Activated T-cell treated with anti-CD3 and anti-CD28 coated beads for 24 hours (primary cell): Measurements from ENCODE around the gene DNAJA4.

Source experiments
- DNase-seq: peaks from one replicate; pipeline ENCODE4 v3.0.0-alpha.2; 2020; ENCODE audit warnings: low read depth

Gene DNAJA4

GRCh38 chr15:78280319-78281072 lies 16.1 kb downstream of the DNAJA4 start:
- DNase-seq, result no peak

- no peak for DNase-seq
Observed at GRCh38 chr15:78282324-78282723, 18.0 kb downstream of the DNAJA4 start.

- no peak for DNase-seq
Observed at GRCh38 chr15:78284758-78285157, 20.4 kb downstream of the DNAJA4 start.

- DNase-seq, result no peak
Observed at GRCh38 chr15:78290222-78290621, 25.9 kb downstream of the DNAJA4 start.

- DNase-seq, result no peak
Observed at GRCh38 chr15:78291052-78291451, 26.7 kb downstream of the DNAJA4 start.

- no peak for DNase-seq
Observed at GRCh38 chr15:78291698-78292097, 27.3 kb downstream of the DNAJA4 start.

GRCh38 chr15:78292219-78292618 lies 27.9 kb downstream of the DNAJA4 start:
- no peak for DNase-seq

GRCh38 chr15:78299101-78299930 lies 35.0 kb downstream of the DNAJA4 start, which contains the start of gene SKIC8:
SKIC8 (minus strand) TSS chr15:78299609; CDS start chr15:78295686, 3,923 bp downstream.
- DNase-seq, result peak; percentile 89

- no peak for DNase-seq
Observed at GRCh38 chr15:78301326-78301725, 37.0 kb downstream of the DNAJA4 start.

- no peak for DNase-seq
Observed at GRCh38 chr15:78301828-78302227, 37.5 kb downstream of the DNAJA4 start.

GRCh38 chr15:78302579-78303312 lies 38.4 kb downstream of the DNAJA4 start:
- DNase-seq, result no peak

- DNase-seq, result no peak
Observed at GRCh38 chr15:78304216-78305066, 40.1 kb downstream of the DNAJA4 start.

GRCh38 chr15:78306176-78306774 lies 41.9 kb downstream of the DNAJA4 start:
- DNase-seq, result no peak

- DNase-seq, result no peak
Observed at GRCh38 chr15:78307976-78308375, 43.6 kb downstream of the DNAJA4 start.

- peak; percentile 29 for DNase-seq
Observed at GRCh38 chr15:78308422-78309032, 44.2 kb downstream of the DNAJA4 start.

GRCh38 chr15:78311292-78311691 lies 46.9 kb downstream of the DNAJA4 start:
- no peak for DNase-seq

GRCh38 chr15:78312536-78312935 lies 48.2 kb downstream of the DNAJA4 start:
- DNase-seq, result no peak

- no peak for DNase-seq
Observed at GRCh38 chr15:78312957-78313356, 48.6 kb downstream of the DNAJA4 start.

- no peak for DNase-seq
Observed at GRCh38 chr15:78313383-78313782, 49.0 kb downstream of the DNAJA4 start.

- no peak for DNase-seq
Observed at GRCh38 chr15:78314181-78314581, 49.8 kb downstream of the DNAJA4 start.
